ENCODE data around the gene PRSS21.
A peak's percentile ranks its signal among the peaks of the same experiment; 100 is the strongest.

The PRSS21 gene

GRCh38 chr16:2770057-2770951 lies 46.7 kb upstream of the PRSS21 start (continued):
- TF ChIP-seq HIC1 (tag by site-specific recombination; IDR thresholded peaks at IDR 0.05) (peak; percentile 80; the same call in 1 of the 2 replicates), GLIS2 (tag by site-specific recombination; IDR thresholded peaks at IDR 0.05) (peak; percentile 29; the same call in 1 of the 2 replicates), ZNF555 (tag by site-specific recombination; conservative IDR thresholded peaks at IDR 0.05) (no peak), ZNF549 (tag by site-specific recombination; IDR thresholded peaks at IDR 0.05) (no peak), ZNF561 (tag by site-specific recombination; IDR thresholded peaks at IDR 0.05; ENCODE audit: borderline replicate concordance) (peak; percentile 23; the same call in 1 of the 2 replicates), KLF1 (tag by site-specific recombination; IDR thresholded peaks at IDR 0.05) (peak; percentile 96), OVOL3 (tag by site-specific recombination; IDR thresholded peaks at IDR 0.05) (no peak), ZBTB8A (tag by site-specific recombination; IDR thresholded peaks at IDR 0.05) (0 out of 2 replicates have a peak, but pooled peaks have one; percentile 40), TRIM28 (IDR thresholded peaks at IDR 0.05; ENCODE audit: borderline replicate concordance, low read length) (no peak), ZFP37 (tag by site-specific recombination; IDR thresholded peaks at IDR 0.05) (no peak), ZBTB17 (tag by site-specific recombination; IDR thresholded peaks at IDR 0.05) (no peak), PRDM6 (tag by site-specific recombination; IDR thresholded peaks at IDR 0.05) (no peak), ZNF350 (tag by site-specific recombination; IDR thresholded peaks at IDR 0.05) (no peak), ZFHX2 (tag by site-specific recombination; conservative IDR thresholded peaks at IDR 0.05) (peak; percentile 82), REPIN1 (tag by site-specific recombination; IDR thresholded peaks at IDR 0.05; ENCODE audit: low read depth) (no peak), ZBTB26 (tag by site-specific recombination; optimal IDR thresholded peaks at IDR 0.05) (peak; percentile 14), CTCF (tag by site-specific recombination; IDR thresholded peaks at IDR 0.05) (peak; percentile 78), EGR2 (tag by site-specific recombination; IDR thresholded peaks at IDR 0.05; ENCODE audit: low read depth) (peak; percentile 90), ZNF501 (tag by site-specific recombination; IDR thresholded peaks at IDR 0.05) (no peak), ZBTB48 (tag by site-specific recombination; IDR thresholded peaks at IDR 0.05) (0 out of 2 replicates have a peak, but pooled peaks have one; percentile 23), ZEB2 (tag by site-specific recombination; IDR thresholded peaks at IDR 0.05) (peak; percentile 27; the same call in 1 of the 2 replicates)
- TF ChIP-seq, protein P1, sequence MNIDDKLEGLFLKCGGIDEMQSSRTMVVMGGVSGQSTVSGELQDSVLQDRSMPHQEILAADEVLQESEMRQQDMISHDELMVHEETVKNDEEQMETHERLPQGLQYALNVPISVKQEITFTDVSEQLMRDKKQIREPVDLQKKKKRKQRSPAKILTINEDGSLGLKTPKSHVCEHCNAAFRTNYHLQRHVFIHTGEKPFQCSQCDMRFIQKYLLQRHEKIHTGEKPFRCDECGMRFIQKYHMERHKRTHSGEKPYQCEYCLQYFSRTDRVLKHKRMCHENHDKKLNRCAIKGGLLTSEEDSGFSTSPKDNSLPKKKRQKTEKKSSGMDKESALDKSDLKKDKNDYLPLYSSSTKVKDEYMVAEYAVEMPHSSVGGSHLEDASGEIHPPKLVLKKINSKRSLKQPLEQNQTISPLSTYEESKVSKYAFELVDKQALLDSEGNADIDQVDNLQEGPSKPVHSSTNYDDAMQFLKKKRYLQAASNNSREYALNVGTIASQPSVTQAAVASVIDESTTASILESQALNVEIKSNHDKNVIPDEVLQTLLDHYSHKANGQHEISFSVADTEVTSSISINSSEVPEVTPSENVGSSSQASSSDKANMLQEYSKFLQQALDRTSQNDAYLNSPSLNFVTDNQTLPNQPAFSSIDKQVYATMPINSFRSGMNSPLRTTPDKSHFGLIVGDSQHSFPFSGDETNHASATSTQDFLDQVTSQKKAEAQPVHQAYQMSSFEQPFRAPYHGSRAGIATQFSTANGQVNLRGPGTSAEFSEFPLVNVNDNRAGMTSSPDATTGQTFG (tag by site-specific recombination; IDR thresholded peaks at IDR 0.05; ENCODE audit: borderline replicate concordance): no peak
